ENCODE measurements around the gene GLIPR2. TPM values are rescaled to one million over a fixed set of nuclear protein-coding genes. Genes with fewer than 3 reads are reported as not detected.

GLIPR2 gene
- total and polyA plus RNA-seq, 2 experiments from 2014 or later, result 5.1 to 5.7 TPM

- H3K27me3 Mint-ChIP-seq (ENCODE audit: insufficient read depth, low read depth, poor library complexity), result peaks cover 33% of the 10 kb centered on the region
- Histone ChIP-seq H3K27me3 (ENCODE audit: insufficient read depth) (peaks cover 46% of the 10 kb centered on the region), H3K4me2 (no peak overlapping the region), H3K36me3 (ENCODE audit: insufficient read depth) (no peaks in the 10 kb centered on the region), H3K9me2 (ENCODE audit: insufficient read depth) (0 out of 2 replicates have a peak, but pooled peaks cover 2% of the 10 kb centered on the region), H3K4me1 (ENCODE audit: insufficient read depth) (peaks cover 16% of the 10 kb centered on the region), H3K27ac (ENCODE audit: low read depth) (no peak overlapping the region), H3F3A (replicated peaks; ENCODE audit: low read depth) (peaks cover 5% of the 10 kb centered on the region; the same call in 1 of the 2 replicates), H3K4me3 (no peak overlapping the region), H4K20me1 (replicated peaks; ENCODE audit: insufficient read depth) (peaks cover 6% of the 10 kb centered on the region; the same call in 1 of the 2 replicates), H3K79me2 (replicated peaks; ENCODE audit: insufficient read depth) (no peaks in the 10 kb centered on the region), H2AFZ (no peak overlapping the region)
- H3K4me1 Mint-ChIP-seq, result peaks cover 18% of the 10 kb centered on the region
- H3K9me3 Mint-ChIP-seq, result peaks cover 2% of the 10 kb centered on the region
- ATAC-seq (no peak), DNase-seq (ENCODE audit: low spot score) (no peak)
- TF ChIP-seq ZNF114 (CRISPR knock-in tag; IDR thresholded peaks at IDR 0.05), result no peak
- no peak overlapping the region for H3K4me3 Mint-ChIP-seq
- H3K27ac Mint-ChIP-seq, result no peak overlapping the region
- peaks cover 3% of the 10 kb centered on the region for H3K36me3 Mint-ChIP-seq (ENCODE audit: low read depth)
Measured at GRCh38 chr9:36140086-36141084, 3.9 kb downstream of the GLIPR2 start.

- Histone ChIP-seq H3K9me2 (ENCODE audit: insufficient read depth) (0 out of 2 replicates have a peak, but pooled peaks cover 3% of the 10 kb centered on the region), H4K20me1 (replicated peaks; ENCODE audit: insufficient read depth) (peaks cover 6% of the 10 kb centered on the region; the same call in 1 of the 2 replicates), H3K27ac (ENCODE audit: low read depth) (no peak overlapping the region), H3K4me1 (ENCODE audit: insufficient read depth) (peaks cover 11% of the 10 kb centered on the region; the same call in 1 of the 2 replicates), H3K4me3 (no peak overlapping the region), H3F3A (replicated peaks; ENCODE audit: low read depth) (no peaks in the 10 kb centered on the region), H3K79me2 (replicated peaks; ENCODE audit: insufficient read depth) (no peaks in the 10 kb centered on the region), H3K27me3 (ENCODE audit: insufficient read depth) (peaks cover 38% of the 10 kb centered on the region), H3K36me3 (ENCODE audit: insufficient read depth) (no peaks in the 10 kb centered on the region), H3K4me2 (no peak overlapping the region), H2AFZ (no peak overlapping the region)
- H3K4me1 Mint-ChIP-seq, result peaks cover 16% of the 10 kb centered on the region
- peaks cover 11% of the 10 kb centered on the region for H3K9me3 Mint-ChIP-seq
- DNase-seq (ENCODE audit: low spot score) (peak; percentile 59), ATAC-seq (peak; percentile 48)
- H3K4me3 Mint-ChIP-seq, result no peak overlapping the region
- TF ChIP-seq JUNB (IDR thresholded peaks at IDR 0.05; ENCODE audit: unreplicated experiment) (no peak), CTCF (conservative IDR thresholded peaks at IDR 0.05; ENCODE audit: low read depth in 2 of 2) (peak; percentile 36 to 61)
- H3K36me3 Mint-ChIP-seq (ENCODE audit: low read depth), result peaks cover 12% of the 10 kb centered on the region
- H3K27ac Mint-ChIP-seq, result no peak overlapping the region
- H3K27me3 Mint-ChIP-seq (ENCODE audit: insufficient read depth, low read depth, poor library complexity), result peaks cover 26% of the 10 kb centered on the region
Measured at GRCh38 chr9:36141288-36141687, 4.8 kb downstream of the GLIPR2 start.

GRCh38 chr9:36141761-36142160 lies 5.2 kb downstream of the GLIPR2 start:
- 0 out of 2 replicates have a peak, but pooled peaks cover 3% of the 10 kb centered on the region for H3K9me2 ChIP-seq (ENCODE audit: insufficient read depth)
- Mint-ChIP-seq H3K27me3 (ENCODE audit: insufficient read depth, low read depth, poor library complexity) (peaks cover 26% of the 10 kb centered on the region), H3K4me1 (peaks cover 16% of the 10 kb centered on the region), H3K36me3 (ENCODE audit: low read depth) (peaks cover 14% of the 10 kb centered on the region), H3K4me3 (no peak overlapping the region), H3K27ac (no peak overlapping the region), H3K9me3 (peaks cover 13% of the 10 kb centered on the region)
- peaks cover 6% of the 10 kb centered on the region; the same call in 1 of the 2 replicates for H4K20me1 ChIP-seq (replicated peaks; ENCODE audit: insufficient read depth)
- DNase-seq (ENCODE audit: low spot score) (no peak), ATAC-seq (no peak)
- no peak overlapping the region for H3K27ac ChIP-seq (ENCODE audit: low read depth)
- no peaks in the 10 kb centered on the region for H3F3A ChIP-seq (replicated peaks; ENCODE audit: low read depth)
- H3K79me2 ChIP-seq (replicated peaks; ENCODE audit: insufficient read depth), result no peaks in the 10 kb centered on the region
- H3K4me2 ChIP-seq, result no peak overlapping the region
- H3K36me3 ChIP-seq (ENCODE audit: insufficient read depth), result no peaks in the 10 kb centered on the region
- peaks cover 35% of the 10 kb centered on the region for H3K27me3 ChIP-seq (ENCODE audit: insufficient read depth)
- H2AFZ ChIP-seq, result no peak overlapping the region
- peaks cover 11% of the 10 kb centered on the region; the same call in 1 of the 2 replicates for H3K4me1 ChIP-seq (ENCODE audit: insufficient read depth)
- H3K4me3 ChIP-seq, result no peak overlapping the region
- no peak for TF ChIP-seq JUNB (IDR thresholded peaks at IDR 0.05; ENCODE audit: unreplicated experiment)
- no peak for TF ChIP-seq NANOG (IDR thresholded peaks at IDR 0.05; ENCODE audit: borderline replicate concordance)
- TF ChIP-seq EZH2phosphoT487 (IDR thresholded peaks at IDR 0.05; ENCODE audit: unreplicated experiment), result no peak
- TF ChIP-seq REST (IDR thresholded peaks at IDR 0.05; ENCODE audit: unreplicated experiment), result no peak
- no peak for TF ChIP-seq EZH2 (IDR thresholded peaks at IDR 0.05; ENCODE audit: low read depth, unreplicated experiment)
- no peak for TF ChIP-seq CREB1 (CRISPR knock-in tag; IDR thresholded peaks at IDR 0.05; ENCODE audit: low read depth)
- no peak for TF ChIP-seq ZNF114 (CRISPR knock-in tag; IDR thresholded peaks at IDR 0.05)
- TF ChIP-seq ZNF331 (CRISPR knock-in tag; IDR thresholded peaks at IDR 0.05; ENCODE audit: low read depth), result no peak
- no peak for TF ChIP-seq POLR2AphosphoS5 (IDR thresholded peaks at IDR 0.05; ENCODE audit: low read depth)
- TF ChIP-seq STAT1 (IDR thresholded peaks at IDR 0.05; ENCODE audit: unreplicated experiment), result no peak

Measured in GM23338 (cell line).